Small intestine (tissue), 16 donors: ENCODE results near the gene CACNG4. TPM values are rescaled to one million over a fixed set of nuclear protein-coding genes. Genes with fewer than 3 reads are reported as not detected.

Experiments used
- DNase-seq, 2 donors: peaks; one replicate each; pipeline versions ENCODE4 v3.0.0 to v3.0.0-alpha.2; 2013
- FAIRE-seq: peaks from 2 replicates; lab custom pipeline; 2012; peaks lifted over from hg19 to GRCh38; lab: Jason Lieb, UNC
- H3K27ac ChIP-seq, 3 donors: one replicate each; pipeline ENCODE4 v1.5.1; 2013; ENCODE audit warnings: low read length in 2 of 3, mild to moderate bottlenecking in 2 of 3, control low read depth in 1 of 3, inconsistent platforms in 1 of 3, low read depth in 1 of 3, moderate library complexity in 1 of 3
- H3K27me3 ChIP-seq, 3 donors: one replicate each; pipeline ENCODE4 v1.6.1; 2013; ENCODE audit warnings: low read length in 3 of 3, inconsistent platforms in 1 of 3; ENCODE audit not compliant: control insufficient read depth in 3 of 3, insufficient read depth in 3 of 3
- H3K36me3 ChIP-seq, 3 donors: one replicate each; pipeline ENCODE4 v1.6.1; 2013; ENCODE audit warnings: low read length in 3 of 3, inconsistent platforms in 1 of 3, low read depth in 1 of 3, mild to moderate bottlenecking in 1 of 3, moderate library complexity in 1 of 3; ENCODE audit not compliant: control insufficient read depth in 3 of 3, insufficient read depth in 2 of 3
- H3K4me1 ChIP-seq, 3 donors: one replicate each; pipeline ENCODE4 v1.6.1; 2013; ENCODE audit warnings: low read length in 2 of 3, inconsistent platforms in 1 of 3, low read depth in 1 of 3, mild to moderate bottlenecking in 1 of 3, moderate library complexity in 1 of 3; ENCODE audit not compliant: control insufficient read depth in 3 of 3, insufficient read depth in 2 of 3
- H3K4me3 ChIP-seq, 3 donors: one replicate each; pipeline ENCODE4 v1.5.1; 2013; ENCODE audit warnings: low read length in 3 of 3, control low read depth in 1 of 3, inconsistent platforms in 1 of 3, low read depth in 1 of 3, mild to moderate bottlenecking in 1 of 3, moderate library complexity in 1 of 3
- H3K9me3 ChIP-seq, 2 donors: one replicate each; pipeline ENCODE4 v1.6.1; 2013; ENCODE audit warnings: low read depth in 1 of 2, low read length in 1 of 2; ENCODE audit not compliant: control insufficient read depth in 2 of 2, insufficient read depth in 1 of 2
- WGBS, 3 donors: extraction: QIAGEN DNeasy Blood & Tissue Kit; methylation state at CpG; one replicate each; pipeline ENCODE4 v1.1.7; 2013; 5-methylcytosine and 5-hydroxymethylcytosine counted together
- long read RNA-seq, 10 donors: transcript quantifications; one replicate each; lab custom pipeline, GENCODE V29; 2026
- polyA plus RNA-seq, 4 donors: library from polyadenylated mRNA; stranded (reverse) in 3 of 4; unstranded in 1 of 4; fragments of 200-250 nt in 3 of 4; fragments of 120-200 nt in 1 of 4; gene quantifications; one replicate each; pipeline versions ENCODE4 v1.2.1 to v1.2.3, GENCODE V29; 2013
- donor health status: healthy with polysubstance abuse.
- donor health status: control.
- donor health status: control.
- donor health status: Bipolar disorder and iron deficiency.
- donor health status: healthy.

The CACNG4 gene
- under 1 TPM in 3 of 4 donors, not detected in 1; 0.27 to 0.64 (median 0.51) TPM for polyA plus RNA-seq
- long read RNA-seq, donor 1 = 0 reads
- long read RNA-seq, donor 2 = 0 reads
- long read RNA-seq, donor 3 = 0 reads
- long read RNA-seq, donor 4 = 0 reads
- long read RNA-seq, donor 5 = 0 reads
- long read RNA-seq, donor 6, partial matches to known transcripts = 0 of 2 reads
- long read RNA-seq, donor 6, other reads (novel, unspliced or antisense) = 0 of 2 reads
- long read RNA-seq, donor 7 = 0 reads
- long read RNA-seq, donor 8 = 0 reads
- long read RNA-seq, donor 9 = 0 reads
- long read RNA-seq, donor 10, transcript CACNG4-201 (4 exons, 3,380 nt) = major isoform, 5 of 5 reads
- long read RNA-seq, donor 10, partial matches to known transcripts = 0 of 5 reads
- long read RNA-seq, donor 10, other reads (novel, unspliced or antisense) = 0 of 5 reads

DNA sequence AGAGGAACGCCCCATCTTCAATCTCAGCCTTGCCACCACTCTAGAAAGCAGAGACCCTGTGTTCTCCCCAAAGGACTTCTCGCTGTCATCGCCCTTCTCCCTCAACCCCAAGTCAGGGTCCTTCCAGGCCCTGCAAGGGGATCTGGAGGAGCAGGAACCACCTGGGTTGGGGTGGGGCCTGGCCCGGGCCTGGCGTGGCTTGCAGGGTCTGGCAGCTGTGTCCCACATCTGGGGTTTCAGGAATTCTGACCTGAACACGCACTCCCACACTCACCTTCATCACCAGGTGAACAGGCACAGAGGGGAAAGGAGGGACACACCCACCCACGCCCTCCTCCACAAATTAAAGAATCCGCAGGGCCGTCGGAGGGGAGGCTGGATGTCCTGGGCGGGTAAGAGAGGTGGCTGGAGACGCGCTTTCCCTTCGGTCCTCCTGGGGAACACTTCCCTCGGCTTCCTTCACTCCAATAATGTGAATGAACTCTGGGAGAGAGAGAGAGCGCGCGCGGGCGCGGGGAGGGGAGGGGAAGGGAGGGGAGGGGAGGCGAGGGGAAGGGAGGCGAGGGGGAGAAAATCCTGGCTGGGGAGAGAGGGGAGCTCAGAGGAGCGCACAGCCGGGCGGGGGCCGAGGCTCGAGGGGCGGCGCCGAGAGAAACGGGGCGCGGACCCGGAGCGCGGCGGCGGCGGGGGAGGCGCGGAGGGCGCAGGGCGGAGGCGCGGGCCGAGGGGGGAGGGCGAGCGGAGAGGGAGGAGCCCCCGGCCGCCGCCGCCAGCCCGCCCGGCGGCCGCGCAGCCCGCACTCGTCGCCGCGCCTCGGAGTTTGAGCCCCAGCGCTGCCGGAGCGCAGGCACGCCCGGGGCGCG is at the start of gene CACNG4:
Gene CACNG4 (plus strand): TSS at position 799 of the 863 bp plus-strand sequence. CDS start 205 bp downstream, outside the sequence.
- H3K36me3 ChIP-seq = no peaks in the 10 kb centered on the region
- DNase-seq (peak in 1 of 2 donors; percentile 32), FAIRE-seq (no peak)
- peaks cover 3 to 67% (median 45%) of the 10 kb centered on the region in 3 donors for H3K27me3 ChIP-seq
- no peak within 1 kb of the TSS for H3K27ac ChIP-seq
- H3K4me1 ChIP-seq = no peaks in the 10 kb centered on the region
- H3K4me3 ChIP-seq = peak within 1 kb of the TSS in 2 of 3 donors; percentile 44 to 46
- 4 to 17% (median 13%) methylated on average over 13 to 69 of the region's 71 CpGs for WGBS, 3 donors
- H3K9me3 ChIP-seq = no peaks in the 10 kb centered on the region

DNA sequence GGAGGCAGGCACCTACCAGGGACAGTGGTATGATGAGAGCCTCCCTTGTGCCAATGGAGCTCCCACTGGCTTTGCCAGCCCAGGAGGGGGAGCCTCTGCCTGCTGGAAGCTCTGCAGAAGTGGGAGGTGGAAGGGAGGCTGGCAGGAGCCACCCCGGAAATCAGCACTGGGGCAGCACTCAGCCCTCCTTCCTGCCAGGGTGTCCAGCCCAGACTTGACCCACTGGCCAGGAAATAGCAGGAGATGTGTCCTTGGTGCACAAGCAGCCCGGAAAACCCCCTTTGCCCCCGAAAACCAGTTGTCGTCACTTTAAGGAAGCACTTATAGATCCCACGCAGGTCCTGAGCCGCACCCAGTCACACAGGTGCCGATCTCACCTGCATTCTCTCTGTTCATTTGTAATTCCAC is 49.3 kb upstream of the CACNG4 start:
- Histone ChIP-seq H3K36me3 (no peaks in the 10 kb centered on the region), H3K27ac (no peak overlapping the region), H3K4me3 (no peak overlapping the region), H3K27me3 (peaks cover 0 to 2% (median 2%) of the 10 kb centered on the region in 3 donors), H3K4me1 (no peaks in the 10 kb centered on the region), H3K9me3 (no peaks in the 10 kb centered on the region)
- DNase-seq (peak in 1 of 2 donors; percentile 44), FAIRE-seq (no peak)
- WGBS, 3 donors = 25 to 64% (median 52%) methylated on average over 6 to 7 of the region's 7 CpGs

DNA sequence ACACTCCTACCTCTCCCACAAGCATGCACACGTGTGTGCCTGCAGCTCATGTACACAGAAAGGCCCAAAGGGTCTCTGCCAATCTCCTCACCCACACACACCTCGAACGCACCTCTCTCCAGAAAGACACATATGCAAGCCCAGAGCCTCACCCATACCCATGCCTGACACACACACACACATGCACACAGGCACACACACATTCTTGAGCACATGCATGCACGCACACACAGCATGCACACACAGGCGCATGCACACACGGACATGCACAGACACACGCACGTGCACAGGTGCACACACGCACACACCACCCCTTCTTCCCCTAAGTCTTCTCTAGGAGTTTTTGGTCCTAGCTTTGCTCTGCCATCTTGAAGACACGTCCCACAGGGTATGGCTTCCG is 48.7 kb upstream of the CACNG4 start:
- Histone ChIP-seq H3K27ac (no peak overlapping the region), H3K4me3 (no peak overlapping the region), H3K9me3 (no peaks in the 10 kb centered on the region), H3K27me3 (peaks cover 0 to 2% (median 2%) of the 10 kb centered on the region in 3 donors), H3K4me1 (no peaks in the 10 kb centered on the region), H3K36me3 (no peaks in the 10 kb centered on the region)
- DNase-seq (no peak), FAIRE-seq (no peak)
- 89 to 91% (median 90%) methylated on average over 11 of the region's 11 CpGs for WGBS, 3 donors

DNA sequence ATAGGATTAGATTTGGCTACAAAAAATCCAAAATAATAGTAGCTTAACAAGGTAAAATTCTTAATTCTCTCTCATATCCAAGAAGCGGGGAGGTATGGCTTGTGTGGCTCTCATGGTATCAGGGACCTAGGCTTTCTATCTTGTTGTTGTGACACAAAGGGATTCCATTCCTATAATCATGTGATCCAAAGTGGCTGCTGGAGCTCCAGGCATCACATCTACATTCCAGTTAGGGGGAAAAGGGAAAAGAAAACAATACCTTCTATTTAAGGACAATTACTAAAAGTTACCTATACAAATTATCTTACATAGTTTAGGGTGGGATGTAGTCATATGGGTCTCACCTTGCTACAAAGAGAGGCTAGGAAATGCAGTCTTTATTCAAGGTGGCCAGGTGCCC is 47.6 kb upstream of the CACNG4 start:
- DNase-seq = no peak

DNA sequence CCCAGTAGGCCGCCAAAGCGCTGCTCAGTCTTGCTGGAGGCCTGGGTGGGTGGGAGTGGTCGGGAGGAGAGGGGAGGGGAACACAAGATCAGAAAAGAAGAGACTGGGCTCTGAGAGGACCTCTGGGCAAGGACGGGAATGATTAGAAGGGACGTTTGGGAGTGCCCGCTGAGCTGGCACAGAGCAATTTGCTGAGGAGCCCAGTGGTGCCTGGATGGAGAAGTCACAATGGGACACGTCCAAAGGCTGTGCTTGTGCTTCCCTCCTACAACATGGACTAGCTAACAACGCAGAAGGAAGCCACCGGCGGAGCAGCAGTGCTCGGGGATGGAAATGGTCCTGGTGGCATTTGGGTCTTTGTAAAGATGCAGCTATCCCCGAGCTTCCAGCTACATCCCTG is 45.6 kb upstream of the CACNG4 start:
- FAIRE-seq (no peak), DNase-seq (no peak)
- 73 to 84% (median 76%) methylated on average over 12 of the region's 12 CpGs for WGBS, 3 donors

More for the DNA sequence above, 47.6 kb upstream of the CACNG4 start:
- no peaks in the 10 kb centered on the region for H3K4me1 ChIP-seq
- 90 to 100% (median 96%) methylated on average over 1 of the region's 1 CpG for WGBS, 3 donors
- no peak for FAIRE-seq
- H3K4me3 ChIP-seq = no peak overlapping the region
- no peaks in the 10 kb centered on the region for H3K36me3 ChIP-seq
- H3K27ac ChIP-seq = no peak overlapping the region
- peaks cover 0 to 2% (median 0%) of the 10 kb centered on the region in 3 donors for H3K27me3 ChIP-seq
- peaks cover 0 to 8% of the 10 kb centered on the region in 2 donors for H3K9me3 ChIP-seq

DNA sequence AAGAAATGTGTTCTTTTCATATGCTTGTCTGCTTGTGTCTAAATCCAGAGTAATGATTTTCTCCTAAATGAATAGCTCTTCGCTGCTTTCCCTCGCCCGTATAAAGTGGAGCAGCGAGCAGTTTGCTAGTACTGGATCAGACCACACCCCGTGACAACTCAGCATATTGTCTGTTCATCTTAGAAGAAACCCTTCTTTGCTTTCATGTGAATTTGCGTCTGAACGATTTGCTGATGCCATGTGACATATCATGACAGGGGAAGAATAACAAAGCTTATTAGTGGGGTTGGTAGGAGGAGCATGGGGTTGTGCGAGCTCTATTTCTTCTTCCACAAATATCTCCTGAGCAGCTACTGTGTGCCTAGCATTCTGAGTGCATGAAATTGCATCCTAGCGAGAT is 44.1 kb upstream of the CACNG4 start:
- Histone ChIP-seq H3K4me3 (no peak overlapping the region), H3K27ac (no peak overlapping the region), H3K4me1 (no peaks in the 10 kb centered on the region), H3K9me3 (peaks cover 0 to 9% of the 10 kb centered on the region in 2 donors), H3K27me3 (no peaks in the 10 kb centered on the region), H3K36me3 (no peaks in the 10 kb centered on the region)
- WGBS, 3 donors = 73 to 82% (median 79%) methylated on average over 9 of the region's 9 CpGs
- FAIRE-seq (no peak), DNase-seq (no peak)

More for the DNA sequence above, 45.6 kb upstream of the CACNG4 start:
- no peak overlapping the region for H3K27ac ChIP-seq
- peaks cover 0 to 2% (median 0%) of the 10 kb centered on the region in 3 donors for H3K27me3 ChIP-seq
- no peak overlapping the region for H3K4me3 ChIP-seq
- no peaks in the 10 kb centered on the region for H3K36me3 ChIP-seq
- no peaks in the 10 kb centered on the region for H3K4me1 ChIP-seq
- peaks cover 0 to 9% of the 10 kb centered on the region in 2 donors for H3K9me3 ChIP-seq

DNA sequence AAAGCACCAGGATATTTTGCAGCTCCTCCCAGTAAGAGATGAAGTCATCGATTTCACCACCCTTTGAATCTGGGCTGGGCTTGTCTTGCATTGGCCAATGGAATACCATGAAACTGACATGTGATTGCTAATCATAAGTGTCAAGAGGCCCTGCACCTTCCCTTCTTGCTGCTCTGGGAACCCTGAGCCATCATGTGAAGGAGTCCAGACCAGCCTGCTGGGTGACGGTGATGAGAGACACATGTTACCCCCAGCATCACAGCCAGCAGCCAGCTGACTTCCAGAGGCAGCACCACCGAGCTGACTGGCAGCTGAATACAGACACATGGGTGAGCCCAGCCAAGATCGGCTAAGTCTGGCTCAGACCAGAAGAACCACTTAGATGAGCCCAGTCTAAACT is 43.6 kb upstream of the CACNG4 start:
- Histone ChIP-seq H3K9me3 (peaks cover 0 to 9% of the 10 kb centered on the region in 2 donors), H3K4me3 (no peak overlapping the region), H3K27ac (no peak overlapping the region), H3K27me3 (no peaks in the 10 kb centered on the region), H3K4me1 (no peaks in the 10 kb centered on the region), H3K36me3 (no peaks in the 10 kb centered on the region)
- 81 to 86% (median 83%) methylated on average over 4 of the region's 4 CpGs for WGBS, 3 donors
- FAIRE-seq = no peak
- DNase-seq = no peak

DNA sequence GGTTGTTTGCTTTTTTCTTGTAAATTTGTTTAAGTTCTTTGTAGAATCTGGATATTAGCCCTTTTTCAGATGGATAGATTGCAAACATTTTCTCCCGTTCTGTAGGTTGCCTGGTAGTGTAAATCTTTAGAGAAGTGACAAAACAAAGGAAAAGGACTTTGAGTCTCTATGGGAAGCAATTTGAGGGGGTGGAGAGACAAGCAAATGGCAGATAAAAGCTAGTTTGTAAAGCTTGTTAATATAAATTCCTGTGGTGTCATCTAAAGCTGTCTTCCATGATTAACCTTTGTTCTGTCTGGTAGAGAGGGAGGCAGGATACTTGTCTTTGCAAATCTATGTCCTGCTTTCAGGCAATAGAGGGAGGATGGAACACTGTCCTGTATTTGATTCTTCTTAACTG is 40.6 kb upstream of the CACNG4 start:
- DNase-seq = no peak
- H3K4me1 ChIP-seq = no peaks in the 10 kb centered on the region
- H3K27ac ChIP-seq = no peak overlapping the region
- H3K36me3 ChIP-seq = no peaks in the 10 kb centered on the region
- no peak for FAIRE-seq
- WGBS, 3 donors = 35 to 42% (median 40%) methylated on average over 1 of the region's 1 CpG
- no peak overlapping the region for H3K4me3 ChIP-seq
- H3K27me3 ChIP-seq = no peaks in the 10 kb centered on the region
- peaks cover 0 to 9% of the 10 kb centered on the region in 2 donors for H3K9me3 ChIP-seq
